GM21360 (cell line): ENCODE measurements around the gene NDUFS7.

Experiments
- ATAC-seq: cut with Tn5 transposase; IDR thresholded peaks from one replicate; pipeline ENCODE4 v1.9.1; 2021; ENCODE audit warnings: mild to moderate bottlenecking, moderate library complexity; ENCODE audit not compliant: unreplicated experiment

NDUFS7 gene

GRCh38 chr19:1383312-1384084 lies at the start of gene NDUFS7:
NDUFS7 (plus strand) TSS chr19:1383907; CDS start chr19:1383927, 20 bp downstream.
- peak; percentile 62 for ATAC-seq

GRCh38 chr19:1336079-1336684 lies 47.5 kb upstream of the NDUFS7 start:
- ATAC-seq: no peak

GRCh38 chr19:1340681-1341469 lies 42.8 kb upstream of the NDUFS7 start:
- ATAC-seq: no peak

DNA sequence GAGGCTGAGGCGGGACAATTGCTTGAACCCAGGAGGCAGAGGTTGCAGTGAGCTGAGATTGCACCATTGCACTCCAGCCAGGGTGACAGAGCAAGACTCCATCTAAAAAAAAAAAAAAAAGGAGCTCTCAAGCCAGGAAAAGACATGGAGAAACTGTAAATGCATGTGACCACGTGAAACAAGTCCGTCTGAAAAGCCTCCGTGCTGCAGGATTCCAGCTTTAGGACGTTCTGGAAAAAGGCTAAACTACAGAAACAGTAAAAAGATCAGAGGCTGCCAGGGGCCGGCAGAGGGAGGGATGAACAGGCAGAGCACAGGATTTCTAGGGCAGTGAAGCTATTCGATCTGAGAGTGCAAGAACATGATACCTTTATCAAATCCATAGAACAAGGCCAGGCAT lies 40.7 kb upstream of the NDUFS7 start:
- no peak for ATAC-seq

DNA sequence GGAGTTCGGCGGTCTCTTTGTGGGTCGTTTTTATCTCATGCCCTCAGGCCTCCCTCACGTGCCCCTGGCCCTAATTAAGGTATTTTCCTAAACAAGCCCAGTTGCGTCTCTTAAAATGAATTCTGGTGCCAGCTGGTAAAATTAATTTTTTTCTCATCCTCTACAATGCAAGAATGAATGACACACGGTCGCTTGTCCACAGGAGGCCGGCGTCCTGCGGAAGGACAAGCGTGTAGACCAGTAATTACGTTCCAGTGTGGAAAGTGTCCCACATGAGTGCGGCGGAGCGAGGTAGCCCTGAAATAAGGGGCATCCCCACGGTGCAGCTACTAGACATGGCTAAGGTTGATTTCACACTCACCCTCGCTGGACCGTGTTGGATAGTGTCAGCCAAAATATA lies 34.5 kb upstream of the NDUFS7 start:
- no peak for ATAC-seq

DNA sequence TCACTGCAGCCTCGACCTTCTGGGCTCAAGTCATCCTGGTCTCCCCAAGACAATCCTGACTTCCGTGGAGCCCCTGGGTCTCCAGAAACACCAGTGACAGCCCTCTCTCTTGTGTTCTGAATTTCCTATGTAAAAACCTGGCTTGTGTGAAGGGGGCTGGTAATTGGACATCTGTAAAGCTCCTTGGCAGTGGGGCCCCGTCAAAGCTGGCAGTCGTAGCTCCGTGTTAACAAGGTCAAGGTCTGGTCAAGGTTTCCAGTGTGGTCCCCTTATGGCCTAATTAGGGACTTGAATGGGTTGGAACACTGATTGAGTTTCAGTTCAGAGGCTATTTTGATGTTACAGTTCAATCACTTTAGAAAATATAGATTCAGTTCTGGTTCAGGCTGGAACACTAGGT lies 32.8 kb upstream of the NDUFS7 start:
- no peak for ATAC-seq

GRCh38 chr19:1351381-1351851 lies 32.3 kb upstream of the NDUFS7 start:
- ATAC-seq: no peak

DNA sequence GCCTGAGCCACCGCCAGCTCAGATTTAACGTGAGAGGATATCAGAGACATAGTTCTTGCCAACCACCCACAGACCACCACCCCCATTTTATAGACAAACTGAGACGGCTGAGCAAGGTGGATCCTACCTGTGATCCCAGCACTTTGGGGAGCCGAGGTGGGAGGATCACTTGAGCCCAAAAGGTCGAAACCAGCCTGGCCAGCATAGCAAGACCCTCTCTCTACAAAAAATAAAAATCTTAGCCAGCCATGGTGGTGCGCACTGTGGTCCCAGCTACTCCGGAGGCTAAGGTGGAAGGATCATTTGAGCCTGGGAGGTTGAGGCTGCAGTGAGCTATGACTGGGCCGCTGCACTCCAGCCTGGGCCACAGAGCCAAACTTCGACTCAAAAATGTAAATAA lies 30.6 kb upstream of the NDUFS7 start:
- no peak for ATAC-seq

GRCh38 chr19:1354970-1355567 lies 28.6 kb upstream of the NDUFS7 start:
- ATAC-seq: no peak

DNA sequence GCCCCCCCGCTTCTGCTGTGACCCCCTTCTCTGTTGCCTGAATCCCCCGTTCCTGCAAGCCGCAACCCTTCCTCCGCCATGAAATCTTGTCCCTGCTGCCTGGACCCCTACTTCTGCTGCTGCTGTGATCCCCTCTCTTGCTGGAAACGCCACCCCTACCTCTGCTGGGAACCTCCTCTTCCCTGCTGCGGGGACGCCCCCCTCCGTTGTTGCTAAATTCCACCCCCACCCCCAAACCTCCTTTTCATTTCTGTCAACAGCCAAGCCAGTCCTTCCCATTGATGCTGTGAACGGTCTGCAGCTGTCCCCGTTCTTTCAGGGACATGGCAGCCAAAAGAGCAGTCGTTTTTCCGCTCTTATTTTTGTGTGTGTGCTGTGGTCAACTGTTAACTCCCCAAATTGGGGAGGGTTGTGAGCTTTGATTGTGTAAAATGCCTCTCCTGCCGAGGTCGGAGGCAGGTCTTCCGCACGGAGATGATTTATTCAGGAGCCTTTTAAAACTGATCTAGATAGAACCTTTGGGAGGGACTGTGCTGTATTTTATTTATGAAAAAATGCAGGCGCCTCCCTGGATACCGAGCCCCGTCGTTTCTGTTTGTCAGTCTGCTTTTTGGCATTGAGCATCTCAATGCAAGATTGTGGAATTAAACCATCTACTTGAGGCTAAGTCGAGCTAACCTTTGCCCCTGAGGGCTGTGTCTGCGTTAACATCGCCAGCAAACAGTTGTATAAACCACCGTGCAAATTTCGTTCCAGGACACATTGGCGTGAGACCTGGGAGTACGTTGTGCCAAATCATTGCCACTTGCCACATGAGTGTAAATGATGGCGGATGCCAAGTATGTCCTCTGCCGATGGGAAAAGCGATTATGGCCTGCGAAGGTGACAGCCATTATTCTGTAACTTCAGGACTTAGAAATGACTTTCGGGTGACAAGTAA lies 27.9 kb upstream of the NDUFS7 start:
- no peak for ATAC-seq

DNA sequence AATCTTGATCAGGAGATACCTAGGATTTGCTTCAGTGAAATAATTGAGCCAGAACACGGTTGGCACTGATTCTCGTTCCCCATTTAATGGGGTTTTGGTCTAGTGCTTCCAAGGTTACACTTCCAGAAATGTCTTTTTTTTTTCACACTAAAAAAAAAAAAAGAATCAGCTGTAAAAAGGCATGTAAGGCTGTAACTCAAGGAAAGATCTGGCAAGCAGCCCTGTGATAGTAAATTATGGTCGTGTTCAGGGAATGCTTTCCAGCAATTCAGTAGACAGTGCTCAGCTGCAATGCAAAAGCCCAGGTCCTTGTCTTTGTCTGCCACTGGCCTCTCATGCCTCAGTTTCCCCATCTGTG lies 27.2 kb upstream of the NDUFS7 start:
- ATAC-seq: no peak

- no peak for ATAC-seq
These were observed 26.1 kb upstream of the NDUFS7 start for GRCh38 chr19:1357531-1358109.

- no peak for ATAC-seq
These were observed 23.4 kb upstream of the NDUFS7 start for GRCh38 chr19:1360126-1360817.

GRCh38 chr19:1360818-1361461 lies 22.8 kb upstream of the NDUFS7 start:
- ATAC-seq: no peak

DNA sequence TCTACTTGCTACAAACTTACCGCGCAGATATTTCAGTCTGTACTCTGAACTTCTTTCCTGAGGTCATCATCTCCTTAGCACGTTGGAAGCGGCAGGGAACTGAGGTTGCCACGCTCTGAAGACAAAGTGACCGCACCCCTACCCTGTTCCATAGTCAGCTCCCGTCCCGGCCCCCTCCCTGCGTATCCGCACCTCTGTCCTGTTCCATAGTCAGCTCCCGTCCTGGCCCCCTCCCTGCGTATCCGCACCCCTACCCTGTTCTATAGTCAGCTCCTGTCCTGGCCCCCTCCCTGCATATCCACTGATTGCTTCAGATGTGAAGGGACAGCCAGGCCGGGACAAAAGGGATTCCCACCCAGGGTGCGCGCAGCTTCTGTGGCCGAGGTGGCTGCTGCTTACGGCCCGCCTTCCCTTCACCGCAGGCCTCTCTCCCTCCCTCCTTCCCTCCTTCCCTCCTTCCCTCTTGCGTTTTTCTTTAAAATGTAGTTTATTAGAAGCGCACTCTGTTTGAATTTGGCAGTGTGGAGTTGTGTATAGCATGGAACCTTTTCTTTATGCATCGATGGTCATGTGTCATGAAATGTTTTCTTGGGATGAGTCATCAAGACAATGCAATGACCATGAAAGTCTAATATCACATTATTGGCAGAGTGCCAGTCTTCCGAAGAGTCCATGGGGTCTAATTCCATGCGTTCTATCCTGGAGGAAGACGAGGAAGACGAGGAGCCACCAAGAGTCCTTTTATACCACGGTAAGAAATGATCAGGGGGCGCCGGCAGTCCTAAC lies 21.9 kb upstream of the NDUFS7 start:
- no peak for ATAC-seq

GRCh38 chr19:1362387-1363257 lies 21.1 kb upstream of the NDUFS7 start:
- ATAC-seq: no peak

- ATAC-seq: no peak
These were observed 20.1 kb upstream of the NDUFS7 start for GRCh38 chr19:1363599-1363998.
